Measurements from ENCODE around the gene ANKLE2. TPM values are rescaled to one million over a fixed set of nuclear protein-coding genes. Genes with fewer than 3 reads are reported as not detected.

Gene ANKLE2
- total RNA-seq, 2 donors from 2014 or later: 78.0 to 104 TPM

DNA sequence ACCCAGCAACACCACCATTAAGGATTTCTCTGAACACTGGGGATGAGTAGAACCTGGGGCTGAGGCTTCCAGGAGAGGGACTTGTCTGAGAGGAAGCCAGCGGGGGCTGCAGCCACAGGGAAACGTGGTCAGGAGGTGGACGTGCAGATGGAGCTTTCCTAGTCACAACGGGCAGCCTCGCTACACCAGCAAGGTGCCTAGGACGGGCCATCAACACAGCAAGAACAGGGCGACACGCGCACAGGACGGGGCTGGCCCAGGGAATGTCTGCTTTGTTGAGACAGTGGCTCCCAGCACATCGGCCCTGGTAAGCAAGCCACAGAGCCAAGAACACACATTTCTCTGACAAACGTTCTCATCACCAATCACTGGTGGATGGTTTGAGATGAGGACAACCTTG is 25.3 kb downstream of the ANKLE2 start:
- TF ChIP-seq, protein P1, sequence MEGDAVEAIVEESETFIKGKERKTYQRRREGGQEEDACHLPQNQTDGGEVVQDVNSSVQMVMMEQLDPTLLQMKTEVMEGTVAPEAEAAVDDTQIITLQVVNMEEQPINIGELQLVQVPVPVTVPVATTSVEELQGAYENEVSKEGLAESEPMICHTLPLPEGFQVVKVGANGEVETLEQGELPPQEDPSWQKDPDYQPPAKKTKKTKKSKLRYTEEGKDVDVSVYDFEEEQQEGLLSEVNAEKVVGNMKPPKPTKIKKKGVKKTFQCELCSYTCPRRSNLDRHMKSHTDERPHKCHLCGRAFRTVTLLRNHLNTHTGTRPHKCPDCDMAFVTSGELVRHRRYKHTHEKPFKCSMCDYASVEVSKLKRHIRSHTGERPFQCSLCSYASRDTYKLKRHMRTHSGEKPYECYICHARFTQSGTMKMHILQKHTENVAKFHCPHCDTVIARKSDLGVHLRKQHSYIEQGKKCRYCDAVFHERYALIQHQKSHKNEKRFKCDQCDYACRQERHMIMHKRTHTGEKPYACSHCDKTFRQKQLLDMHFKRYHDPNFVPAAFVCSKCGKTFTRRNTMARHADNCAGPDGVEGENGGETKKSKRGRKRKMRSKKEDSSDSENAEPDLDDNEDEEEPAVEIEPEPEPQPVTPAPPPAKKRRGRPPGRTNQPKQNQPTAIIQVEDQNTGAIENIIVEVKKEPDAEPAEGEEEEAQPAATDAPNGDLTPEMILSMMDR (IDR thresholded peaks at IDR 0.05): no peak

DNA sequence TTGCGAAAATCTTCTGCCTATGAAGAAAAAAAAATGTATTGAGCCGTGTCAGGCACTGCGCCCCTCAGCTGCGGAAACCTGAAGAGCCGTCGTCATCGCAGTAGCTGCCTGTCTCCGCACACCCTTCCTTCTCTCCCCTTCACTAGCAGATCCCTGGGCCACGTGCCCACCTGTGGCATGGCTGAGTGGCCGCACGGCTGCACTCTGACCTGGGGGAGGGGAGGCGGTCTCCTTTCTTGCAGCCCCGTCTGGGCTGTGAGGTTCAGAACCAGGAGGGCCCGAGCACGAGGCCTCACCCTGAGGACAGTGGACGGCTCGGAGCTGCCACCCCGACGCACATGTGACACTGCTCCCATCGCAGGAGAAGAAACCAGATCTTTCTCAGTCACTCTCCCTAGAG is 26.1 kb downstream of the ANKLE2 start:
- H3K9me3 ChIP-seq: no peaks in the 10 kb centered on the region
- H3K27me3 ChIP-seq (replicated peaks; ENCODE audit: insufficient read depth): no peaks in the 10 kb centered on the region
- H3K36me3 ChIP-seq: peaks cover 92% of the 10 kb centered on the region
- DNase-seq (ENCODE audit: low spot score) (no peak), ATAC-seq (ENCODE audit: insufficient number of reproducible peaks, low FRiP score, low read depth) (no peak)
- TF ChIP-seq, protein P1 (IDR thresholded peaks at IDR 0.05): no peak
- H3K27ac ChIP-seq: no peak overlapping the region
- no peaks in the 10 kb centered on the region for H3K4me1 ChIP-seq (ENCODE audit: control insufficient read depth in 1 of 2, low read depth in 2 of 2)
- H3K4me3 ChIP-seq: no peak overlapping the region

More for the DNA sequence above, 25.3 kb downstream of the ANKLE2 start:
- DNase-seq (ENCODE audit: low spot score): no peak
- Histone ChIP-seq H3K36me3 (peaks cover 92% of the 10 kb centered on the region), H3K27me3 (replicated peaks; ENCODE audit: insufficient read depth) (no peaks in the 10 kb centered on the region), H3K27ac (no peak overlapping the region), H3K4me1 (ENCODE audit: control insufficient read depth in 1 of 2, low read depth in 2 of 2) (no peaks in the 10 kb centered on the region), H3K9me3 (no peaks in the 10 kb centered on the region), H3K4me3 (no peak overlapping the region)
- ATAC-seq (ENCODE audit: insufficient number of reproducible peaks, low FRiP score, low read depth): no peak

DNA sequence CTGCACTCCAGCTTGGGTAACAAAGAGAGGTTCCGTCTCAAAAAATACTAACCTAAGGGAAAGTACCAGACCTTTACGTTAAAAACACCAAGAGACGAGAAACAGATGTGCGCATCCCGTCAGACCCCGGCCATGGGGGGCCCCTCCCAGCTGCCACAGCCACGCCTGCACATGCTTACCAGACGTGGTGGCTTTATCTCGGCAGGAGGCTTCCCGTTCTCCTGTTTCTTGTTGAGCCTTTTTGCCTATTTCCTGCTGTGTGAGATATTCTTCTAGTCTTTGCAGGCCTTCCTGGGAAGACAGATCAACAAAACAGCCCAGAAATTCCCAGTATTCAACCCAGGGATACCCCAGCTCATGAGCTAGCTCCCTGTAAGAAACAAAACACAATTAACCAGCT is 27.4 kb downstream of the ANKLE2 start:
- Histone ChIP-seq H3K27me3 (replicated peaks; ENCODE audit: insufficient read depth) (no peaks in the 10 kb centered on the region), H3K9me3 (no peaks in the 10 kb centered on the region), H3K4me1 (ENCODE audit: control insufficient read depth in 1 of 2, low read depth in 2 of 2) (no peaks in the 10 kb centered on the region), H3K36me3 (peaks cover 90% of the 10 kb centered on the region), H3K4me3 (no peak overlapping the region), H3K27ac (no peak overlapping the region)
- ATAC-seq (ENCODE audit: insufficient number of reproducible peaks, low FRiP score, low read depth) (no peak), DNase-seq (ENCODE audit: low spot score) (no peak)
- TF ChIP-seq, protein P1 (IDR thresholded peaks at IDR 0.05): no peak

DNA sequence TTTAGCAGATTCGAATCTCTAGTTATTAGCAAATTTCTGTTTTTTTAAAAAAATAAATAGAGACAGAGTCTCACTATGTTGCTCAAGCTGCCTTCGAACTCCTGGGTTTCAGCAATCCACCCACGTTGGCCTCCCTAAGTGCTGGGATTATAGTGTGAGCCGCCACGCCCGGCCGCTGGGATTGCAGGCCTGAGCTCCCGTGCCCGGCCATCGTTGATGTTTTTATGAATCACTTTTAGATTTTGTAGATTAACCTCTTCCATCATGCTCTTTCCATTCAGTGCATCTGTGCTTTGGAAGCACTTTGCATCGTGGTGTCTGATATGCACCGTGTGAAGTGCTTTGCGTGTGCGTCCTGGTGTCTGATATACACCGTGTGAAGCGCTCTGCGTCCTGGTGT is 30.1 kb downstream of the ANKLE2 start:
- H3K36me3 ChIP-seq: peaks cover 87% of the 10 kb centered on the region
- H3K9me3 ChIP-seq: no peaks in the 10 kb centered on the region
- H3K4me1 ChIP-seq (ENCODE audit: control insufficient read depth in 1 of 2, low read depth in 2 of 2): no peaks in the 10 kb centered on the region
- no peaks in the 10 kb centered on the region for H3K27me3 ChIP-seq (replicated peaks; ENCODE audit: insufficient read depth)
- TF ChIP-seq, protein P1 (IDR thresholded peaks at IDR 0.05): no peak
- DNase-seq (ENCODE audit: low spot score) (no peak), ATAC-seq (ENCODE audit: insufficient number of reproducible peaks, low FRiP score, low read depth) (no peak)
- no peak overlapping the region for H3K27ac ChIP-seq
- H3K4me3 ChIP-seq: no peak overlapping the region

DNA sequence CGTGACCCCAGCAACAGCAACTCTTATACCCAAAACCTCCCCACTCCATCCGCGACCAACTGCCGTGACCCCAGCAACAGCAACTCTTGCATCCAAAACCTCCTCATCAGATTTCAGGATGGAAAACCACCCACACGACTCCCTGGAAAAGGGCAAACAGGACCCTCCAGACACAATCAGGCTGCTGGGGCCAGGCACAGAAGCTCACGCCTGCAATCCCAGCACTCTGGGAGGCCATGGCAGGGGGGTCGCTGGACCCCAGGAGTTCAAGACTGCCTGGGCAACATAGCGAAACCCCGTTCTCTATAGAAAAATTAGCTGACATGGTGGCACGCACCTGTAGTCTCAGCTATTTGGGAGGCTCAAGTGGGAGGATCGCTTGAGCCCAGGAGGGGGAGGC is 31.3 kb downstream of the ANKLE2 start:
- TF ChIP-seq, protein P1 (IDR thresholded peaks at IDR 0.05): no peak
- Histone ChIP-seq H3K36me3 (peaks cover 85% of the 10 kb centered on the region), H3K4me3 (no peak overlapping the region), H3K27ac (no peak overlapping the region), H3K4me1 (ENCODE audit: control insufficient read depth in 1 of 2, low read depth in 2 of 2) (no peaks in the 10 kb centered on the region), H3K9me3 (no peaks in the 10 kb centered on the region), H3K27me3 (replicated peaks; ENCODE audit: insufficient read depth) (no peaks in the 10 kb centered on the region)
- DNase-seq (ENCODE audit: low spot score) (no peak), ATAC-seq (ENCODE audit: insufficient number of reproducible peaks, low FRiP score, low read depth) (no peak)
